RWPE2 (cell line): ENCODE measurements around the gene PSTPIP2.
A peak's percentile ranks its signal among the peaks of the same experiment; 100 is the strongest.

Source experiments
- ATAC-seq: fragments of 200-7000 bp; cut with Tn5 transposase; 3 replicates; pipeline ENCODE4 v1.9.1; 2021; ENCODE audit warnings: low read depth
- DNase-seq: peaks from one replicate; pipeline ENCODE4 v3.0.0-alpha.2; 2020; ENCODE audit warnings: low spot score
- H3K27ac ChIP-seq: fragments of 450-650 bp; 2 replicates; pipeline ENCODE4 v1.5.1; 2017; ENCODE audit warnings: mild to moderate bottlenecking; ENCODE audit not compliant: poor library complexity, severe bottlenecking
- H3K27me3 ChIP-seq: fragments of 250-450 bp; sonication (Bioruptor Pico); 2 replicates; pipeline ENCODE4 v1.5.1; 2021; ENCODE audit warnings: mild to moderate bottlenecking, moderate library complexity; ENCODE audit not compliant: insufficient read depth, poor library complexity, severe bottlenecking
- H3K36me3 ChIP-seq: fragments of 250-450 bp; sonication (Bioruptor Pico); 2 replicates; pipeline ENCODE4 v1.5.1; 2020; ENCODE audit warnings: low read depth, mild to moderate bottlenecking, moderate library complexity
- H3K4me1 ChIP-seq: fragments of 250-450 bp; sonication (Bioruptor Pico); 2 replicates; pipeline ENCODE4 v1.5.1; 2021; ENCODE audit warnings: mild to moderate bottlenecking, moderate library complexity; ENCODE audit not compliant: insufficient read depth, poor library complexity, severe bottlenecking
- H3K4me3 ChIP-seq: fragments of 250-450 bp; sonication (Bioruptor Pico); 2 replicates; pipeline ENCODE4 v1.5.1; 2021; ENCODE audit warnings: mild to moderate bottlenecking, moderate library complexity; ENCODE audit not compliant: severe bottlenecking
- H3K9me3 ChIP-seq: fragments of 250-450 bp; sonication (Bioruptor Pico); 2 replicates; pipeline ENCODE4 v1.5.1; 2021; ENCODE audit warnings: mild to moderate bottlenecking, moderate library complexity; ENCODE audit not compliant: severe bottlenecking
- CTCF ChIP-seq: fragments of 450-650 bp; IDR thresholded peaks from one replicate; pipeline ENCODE4 v1.5.1; 2017; ENCODE audit warnings: mild to moderate bottlenecking, moderate library complexity; ENCODE audit not compliant: poor library complexity, severe bottlenecking

The PSTPIP2 gene

GRCh38 chr18:46062781-46063180, 9.3 kb downstream of the PSTPIP2 start:
- no peak for TF ChIP-seq CTCF
- no peaks in the 10 kb centered on the region for H3K36me3 ChIP-seq
- no peaks in the 10 kb centered on the region for H3K9me3 ChIP-seq
- no peak overlapping the region for H3K4me3 ChIP-seq
- ATAC-seq (peak; percentile 90), DNase-seq (no peak)
- peaks cover 18% of the 10 kb centered on the region for H3K4me1 ChIP-seq
- H3K27me3 ChIP-seq: no peaks in the 10 kb centered on the region
- peak overlapping the region; percentile 74 for H3K27ac ChIP-seq

- H3K36me3 ChIP-seq: no peaks in the 10 kb centered on the region
- DNase-seq: no peak
- peak overlapping the region; percentile 74 for H3K27ac ChIP-seq
- H3K27me3 ChIP-seq: no peaks in the 10 kb centered on the region
- no peak for TF ChIP-seq CTCF
- no peak overlapping the region for H3K4me3 ChIP-seq
- no peaks in the 10 kb centered on the region for H3K9me3 ChIP-seq
- no peak for ATAC-seq
- H3K4me1 ChIP-seq: peaks cover 18% of the 10 kb centered on the region
Measured at GRCh38 chr18:46061796-46062195, 10.3 kb downstream of the PSTPIP2 start.

GRCh38 chr18:46061387-46061786, 10.7 kb downstream of the PSTPIP2 start:
- H3K4me1 ChIP-seq: peaks cover 18% of the 10 kb centered on the region
- ATAC-seq (no peak), DNase-seq (no peak)
- H3K27ac ChIP-seq: no peak overlapping the region
- H3K9me3 ChIP-seq: no peaks in the 10 kb centered on the region
- H3K4me3 ChIP-seq: no peak overlapping the region
- no peaks in the 10 kb centered on the region for H3K36me3 ChIP-seq
- no peak for TF ChIP-seq CTCF
- no peaks in the 10 kb centered on the region for H3K27me3 ChIP-seq

GRCh38 chr18:46060359-46060841, 11.7 kb downstream of the PSTPIP2 start:
- peaks cover 18% of the 10 kb centered on the region for H3K4me1 ChIP-seq
- H3K9me3 ChIP-seq: no peaks in the 10 kb centered on the region
- TF ChIP-seq CTCF: no peak
- H3K4me3 ChIP-seq: no peak overlapping the region
- H3K36me3 ChIP-seq: no peaks in the 10 kb centered on the region
- ATAC-seq (no peak), DNase-seq (no peak)
- no peak overlapping the region for H3K27ac ChIP-seq
- no peaks in the 10 kb centered on the region for H3K27me3 ChIP-seq

- H3K4me1 ChIP-seq: peaks cover 12% of the 10 kb centered on the region
- no peaks in the 10 kb centered on the region for H3K36me3 ChIP-seq
- H3K27ac ChIP-seq: no peak overlapping the region
- TF ChIP-seq CTCF: no peak
- H3K27me3 ChIP-seq: no peaks in the 10 kb centered on the region
- DNase-seq (no peak), ATAC-seq (no peak)
- no peak overlapping the region for H3K4me3 ChIP-seq
- no peaks in the 10 kb centered on the region for H3K9me3 ChIP-seq
Measured at GRCh38 chr18:46055838-46056230, 16.2 kb downstream of the PSTPIP2 start.
